CMK (cell line): ENCODE data around the gene DENND10.
"Not testable (repeated sequence)": the region's sequence is repeated elsewhere in the genome, so short reads cannot be mapped to it uniquely, and the experiment has no call there.

ENCODE experiments used
- DNase-seq: peaks from one replicate; pipeline ENCODE4 v3.0.0-alpha.2; 2010; ENCODE audit warnings: low read depth

Gene DENND10

DNA sequence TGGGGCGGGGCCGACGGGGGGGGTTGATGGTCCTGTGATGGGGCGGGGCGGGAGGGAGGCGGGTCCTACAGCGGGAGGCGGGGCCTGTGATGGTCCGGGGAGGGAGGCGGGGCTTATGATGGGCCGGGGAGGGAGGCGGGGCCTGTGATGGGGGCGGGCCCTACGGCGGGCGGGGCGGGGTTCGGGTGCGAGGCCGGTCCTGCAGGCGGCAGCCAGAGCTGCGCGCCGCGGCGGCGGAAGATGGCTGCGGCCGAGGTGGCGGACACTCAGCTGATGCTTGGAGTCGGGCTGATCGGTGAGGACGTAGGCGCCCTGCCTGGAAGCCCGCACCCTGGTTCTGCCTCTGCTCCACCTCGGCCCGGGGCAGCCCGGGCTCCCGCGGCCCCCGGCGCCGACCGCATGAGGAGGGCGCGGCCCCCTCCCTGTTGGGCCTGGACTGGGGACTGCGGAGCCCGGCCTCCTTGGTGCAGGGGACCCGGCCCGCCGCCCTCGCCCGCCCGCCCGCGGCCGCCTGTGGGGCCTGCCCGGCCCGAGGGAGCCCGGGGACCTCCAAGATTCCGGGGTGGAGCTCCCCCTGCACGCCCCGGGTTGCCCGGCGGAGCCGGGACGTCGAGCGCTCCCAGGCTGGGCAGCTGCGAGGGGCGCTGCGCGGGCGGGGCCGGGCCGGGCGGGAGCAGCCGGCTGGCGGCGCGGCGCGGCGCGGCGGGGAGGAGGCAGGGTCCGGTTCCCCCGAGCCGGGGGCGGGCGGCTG lies at the start of gene DENND10:
TSS of gene DENND10 (plus strand) at position 211 of the 751 bp plus-strand sequence. CDS start at position 241, 30 bp downstream.
- peak; percentile 49 for DNase-seq

DNA sequence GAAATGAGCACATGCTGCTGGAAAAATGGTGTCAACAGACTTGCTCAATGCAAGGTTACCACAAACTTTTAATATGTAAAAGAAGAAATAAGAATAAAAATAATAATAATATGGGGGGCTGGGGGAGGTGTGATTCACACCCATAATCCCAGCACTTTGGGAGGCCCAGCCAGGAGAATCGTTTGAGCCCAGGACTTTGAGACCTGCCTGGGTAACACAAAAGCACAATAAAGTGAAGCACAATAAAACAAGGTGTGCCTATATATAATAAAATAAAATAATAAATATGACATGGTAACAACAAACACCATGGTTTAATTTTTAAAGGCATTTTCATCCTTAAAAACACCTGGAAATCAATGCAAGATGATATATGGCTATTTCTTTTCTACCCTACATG lies 48.4 kb upstream of the DENND10 start:
- no peak for DNase-seq

GRCh38 chr10:119058010-119058409 lies 45.9 kb upstream of the DENND10 start:
- DNase-seq: no peak

DNA sequence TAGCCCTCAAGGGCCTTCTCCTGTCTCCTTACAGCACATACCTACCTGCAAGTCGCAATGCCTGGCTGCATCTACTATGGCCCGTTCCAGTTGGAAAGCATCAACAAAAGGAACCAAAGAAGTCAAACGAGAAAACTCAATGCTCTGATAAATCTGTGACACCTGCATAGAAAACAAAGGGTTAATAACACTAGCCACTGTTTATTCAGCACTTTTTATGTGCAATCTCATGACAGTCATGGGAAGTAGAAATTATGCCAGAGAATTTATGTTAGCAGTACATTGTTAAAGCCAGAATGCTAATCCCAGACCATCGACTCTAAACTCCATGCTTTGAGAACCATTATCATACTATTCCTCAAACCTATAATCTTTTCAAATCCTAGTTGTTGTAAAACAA lies 44.4 kb upstream of the DENND10 start:
- no peak for DNase-seq

DNA sequence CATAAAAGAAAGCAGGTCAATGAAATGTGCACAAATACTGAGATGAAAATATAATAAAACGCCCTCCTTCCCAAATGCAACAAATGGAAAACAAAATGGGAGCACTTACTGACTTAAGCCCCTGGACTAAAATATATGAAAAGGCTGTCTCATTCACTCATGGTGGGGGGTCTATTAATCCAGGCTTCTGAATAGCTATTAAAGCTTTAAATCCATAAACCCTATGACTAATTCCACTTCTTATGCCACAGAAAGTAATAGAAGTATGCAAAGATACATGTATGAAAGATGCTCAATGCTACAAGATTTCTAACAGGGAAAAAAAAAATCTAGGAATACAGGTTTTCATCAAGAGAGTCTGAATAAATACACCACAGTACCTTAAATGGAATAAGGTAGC lies 43.8 kb upstream of the DENND10 start:
- DNase-seq: no peak

DNA sequence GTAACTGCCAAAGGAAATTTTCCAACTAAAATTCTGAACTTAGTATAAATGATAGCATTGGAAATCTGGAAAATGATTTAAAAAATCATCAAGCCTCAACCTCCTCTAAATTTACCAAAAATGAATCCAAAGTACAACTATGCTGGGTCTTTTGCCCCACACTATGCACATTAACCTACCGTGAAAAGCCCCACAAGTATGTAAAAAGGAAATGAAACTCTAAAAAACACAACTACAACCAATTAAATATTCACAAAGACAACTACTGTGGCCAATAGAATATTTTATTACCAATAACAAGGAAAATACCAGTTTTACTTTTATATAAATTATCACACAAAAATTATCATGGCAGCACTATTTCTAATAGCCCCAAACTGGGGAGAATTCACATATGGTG lies 42.6 kb upstream of the DENND10 start:
- no peak for DNase-seq

DNA sequence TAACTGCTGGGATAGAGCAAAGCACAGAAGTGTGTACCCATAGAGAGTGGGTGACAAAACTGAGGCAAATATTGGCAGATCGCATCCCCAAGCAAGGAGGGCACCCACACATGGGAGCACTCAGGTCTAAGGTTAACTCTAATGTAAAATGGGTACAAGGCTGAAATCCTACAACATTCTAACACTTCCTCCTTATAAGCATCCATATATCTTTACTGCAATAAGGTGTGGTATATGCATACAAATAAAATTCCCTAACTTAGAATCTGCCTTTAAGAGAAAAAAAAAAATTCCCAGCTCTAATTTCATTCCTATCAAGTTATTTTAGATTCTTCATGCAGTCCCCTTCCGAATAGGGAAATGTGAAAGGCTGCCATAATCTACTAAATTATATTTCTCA lies 42.0 kb upstream of the DENND10 start:
- no peak for DNase-seq

DNA sequence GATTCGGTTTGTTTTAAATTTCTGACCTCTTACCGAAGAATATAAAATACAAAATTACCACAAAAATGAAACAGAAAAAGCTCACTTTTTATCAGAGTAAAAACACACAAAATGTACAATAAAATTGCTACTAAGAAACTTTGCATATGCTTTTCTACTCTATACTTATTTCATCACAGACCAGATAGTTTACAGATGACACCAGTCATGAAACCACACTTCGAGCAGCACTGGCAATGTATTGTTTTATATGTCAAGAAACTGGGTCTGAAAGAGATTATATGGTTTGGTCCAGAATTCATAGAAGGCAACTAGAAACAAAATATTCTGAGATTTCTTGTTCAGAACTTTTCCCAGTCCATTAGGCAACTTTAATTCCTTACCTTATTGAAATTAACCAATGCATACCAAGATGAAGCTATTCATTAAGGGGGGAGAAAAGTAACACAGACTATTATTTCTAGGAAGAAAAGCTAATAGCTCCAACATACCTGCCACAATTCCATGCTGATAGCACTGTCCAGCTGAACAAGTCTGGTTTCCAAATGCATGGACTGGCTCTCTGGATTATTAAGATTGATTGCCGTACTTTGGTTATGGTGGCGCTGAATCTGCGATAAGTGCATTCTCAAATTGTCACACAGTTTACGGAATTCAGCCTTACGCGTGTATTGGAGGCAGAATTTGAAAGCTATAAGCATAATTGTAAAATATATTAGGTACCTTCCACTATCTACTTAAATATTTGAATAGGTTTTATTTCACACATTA lies 33.3 kb upstream of the DENND10 start:
- DNase-seq: no peak

DNA sequence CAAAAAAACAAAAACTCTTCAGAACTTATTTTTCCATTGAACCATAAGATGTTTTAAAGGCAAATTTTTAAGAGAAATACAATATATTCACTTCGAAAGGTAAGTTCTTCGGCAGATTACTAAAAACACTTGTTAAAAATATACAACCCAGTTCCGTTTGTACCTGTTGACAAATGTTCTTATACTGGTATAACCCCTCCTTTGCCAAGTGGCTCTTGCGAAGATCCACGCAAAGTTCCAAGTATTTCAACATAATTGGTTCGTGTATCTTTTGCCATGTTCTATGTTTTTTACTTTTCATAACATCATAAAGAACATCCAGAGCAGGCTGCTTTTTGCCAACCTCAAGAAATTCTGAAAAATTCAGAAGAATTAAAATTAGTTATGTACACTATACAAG lies 30.3 kb upstream of the DENND10 start:
- no peak for DNase-seq

DNA sequence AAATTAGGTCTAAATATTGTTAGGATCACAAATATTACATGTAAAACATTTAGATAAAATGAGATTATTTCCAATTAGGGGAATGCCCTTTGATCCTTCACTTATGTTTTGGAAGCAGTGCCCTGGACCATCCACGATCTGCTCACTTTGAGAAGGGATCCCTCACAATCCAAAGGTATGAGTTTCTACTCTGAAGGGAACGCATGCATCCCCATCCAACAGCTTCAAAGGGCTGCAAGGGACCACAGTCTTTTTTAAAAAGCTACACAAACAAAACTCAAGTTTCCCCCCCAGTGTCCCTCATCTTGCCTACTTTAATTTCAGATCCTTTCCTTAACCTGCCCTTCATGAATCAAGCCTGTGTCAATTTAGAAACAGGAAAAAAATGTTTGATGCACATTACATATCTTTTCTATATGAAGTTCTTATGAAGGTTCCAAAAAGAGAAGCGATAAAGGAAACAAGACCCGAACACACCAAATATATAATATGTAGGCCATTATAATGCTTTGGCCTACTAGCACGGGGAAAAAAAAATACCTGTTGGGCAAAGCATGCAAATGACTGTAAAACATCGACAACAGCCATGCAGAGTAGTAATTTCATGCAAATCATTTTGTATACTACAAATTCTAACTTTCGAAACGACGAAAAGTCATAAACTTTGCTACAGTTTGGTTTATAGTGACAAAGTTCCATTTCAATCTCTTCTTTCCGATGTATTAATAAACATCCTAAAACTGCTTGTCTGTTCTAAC lies 25.3 kb upstream of the DENND10 start:
- no peak for DNase-seq

GRCh38 chr10:119079599-119080520 lies 24.1 kb upstream of the DENND10 start:
- no peak for DNase-seq

DNA sequence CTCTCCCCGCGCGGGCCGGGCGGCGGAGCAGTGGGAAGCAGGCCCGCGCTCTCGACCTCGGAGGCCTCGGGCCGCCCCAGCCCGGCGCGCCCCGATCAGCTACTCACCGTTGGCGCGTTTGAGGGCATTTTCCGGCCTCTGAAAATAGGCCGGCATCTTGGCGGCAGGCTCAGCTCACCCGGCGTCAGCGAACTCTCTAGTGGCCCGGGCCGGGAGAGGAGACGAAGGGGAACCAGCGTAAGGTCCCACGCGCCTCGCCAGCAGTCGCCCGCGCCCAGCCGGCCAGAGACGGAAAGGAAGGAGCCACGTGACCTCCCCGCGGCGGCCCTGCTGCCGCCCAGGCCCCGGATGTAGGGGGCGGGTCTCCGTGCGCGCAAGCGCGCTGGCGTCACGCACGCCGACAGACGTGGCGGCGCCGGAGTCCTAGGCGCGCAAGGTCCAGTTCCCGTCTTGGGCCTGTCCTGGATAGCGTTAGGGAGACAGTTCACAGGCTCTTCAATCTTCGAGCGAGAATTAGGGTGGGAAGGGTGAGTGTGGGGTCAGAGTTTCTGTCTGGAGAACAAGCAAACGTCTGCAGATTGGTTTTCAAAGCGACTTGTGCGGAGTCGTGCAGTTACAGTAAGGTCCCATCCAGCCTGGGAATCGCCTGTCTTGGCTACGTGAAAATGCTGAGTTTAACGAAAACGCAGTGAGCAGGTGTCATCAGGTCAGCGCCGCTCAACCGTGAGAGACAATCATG lies 23.2 kb upstream of the DENND10 start, which contains the start of gene EIF3A:
TSS of gene EIF3A (minus strand) at position 297 of the 739 bp plus-strand sequence. CDS start at position 156, 141 bp downstream.
- DNase-seq: peak; percentile 76

DNA sequence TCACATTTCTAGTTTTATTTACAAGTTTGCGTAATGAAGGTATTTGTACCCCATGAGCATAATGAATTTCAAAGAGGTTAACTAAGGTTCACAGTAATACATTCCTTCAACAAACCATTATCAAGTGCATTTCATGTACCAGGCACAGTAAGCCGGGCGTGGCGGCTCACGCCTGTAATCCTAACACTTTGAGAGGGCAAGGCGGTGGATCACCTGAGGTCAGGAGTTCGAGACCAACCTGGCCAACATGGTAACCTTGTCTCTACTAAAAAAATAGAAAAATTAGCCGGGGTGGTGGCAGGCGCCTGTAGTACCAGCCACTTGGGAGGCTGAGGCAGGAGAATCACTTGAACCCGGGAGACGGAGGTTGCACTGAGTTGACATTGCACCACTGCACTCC lies 19.0 kb upstream of the DENND10 start:
- DNase-seq: no peak

DNA sequence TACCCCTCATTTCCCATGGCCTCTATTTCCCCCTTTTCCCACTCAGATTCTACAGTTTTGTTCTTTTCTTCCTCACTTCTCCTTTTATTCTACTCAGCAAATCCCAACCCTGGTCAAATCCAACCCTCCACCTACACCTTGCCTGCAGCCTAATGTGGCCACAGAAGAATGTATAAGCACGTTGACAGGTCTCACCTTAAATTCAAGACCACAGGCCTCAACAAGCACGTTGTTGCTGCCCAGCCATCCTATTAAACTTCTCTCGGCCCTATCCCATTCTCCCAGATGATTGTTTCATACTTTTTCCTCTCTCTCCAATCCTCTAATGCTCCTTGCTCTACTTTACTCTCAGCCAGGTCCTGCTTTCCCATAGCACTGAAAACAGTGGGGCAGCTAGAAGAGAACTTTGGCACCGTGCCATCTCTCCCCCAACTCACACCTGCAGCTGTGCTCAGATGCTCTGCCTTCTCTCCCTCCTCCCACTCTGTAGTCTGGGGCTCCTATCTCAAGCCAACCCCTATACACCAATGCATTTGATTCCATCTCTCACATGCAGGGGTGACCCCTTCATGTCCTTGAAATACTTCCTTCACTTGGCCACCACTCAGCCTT lies 16.5 kb upstream of the DENND10 start:
- no peak for DNase-seq

- no peak for DNase-seq
These were observed 13.7 kb upstream of the DENND10 start for GRCh38 chr10:119090026-119090795.

DNA sequence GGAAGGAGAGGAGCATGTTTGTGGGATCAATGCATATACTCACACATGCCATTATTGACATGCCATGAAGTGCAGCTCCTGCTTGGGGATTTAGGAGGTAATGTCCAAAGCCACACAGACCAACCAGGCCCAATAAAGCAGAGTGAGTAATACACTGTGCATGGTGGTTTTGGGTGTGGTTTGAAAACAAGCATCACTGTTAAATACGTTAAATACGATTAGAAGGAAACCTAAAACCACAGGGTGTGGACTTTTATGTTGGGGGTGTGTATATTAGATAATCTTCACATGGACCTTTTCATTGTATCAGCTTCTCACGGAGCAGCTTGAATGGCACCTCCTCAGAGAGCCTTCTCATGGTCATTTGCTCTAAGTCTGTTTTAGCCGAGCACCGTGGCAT lies 12.9 kb upstream of the DENND10 start:
- DNase-seq: no peak

GRCh38 chr10:119095640-119096039 lies 8.3 kb upstream of the DENND10 start:
- DNase-seq: no peak

GRCh38 chr10:119096641-119097415 lies 7.1 kb upstream of the DENND10 start:
- not testable (repeated sequence) for DNase-seq

- no peak for DNase-seq
These were observed 5.3 kb upstream of the DENND10 start for GRCh38 chr10:119098576-119098975.
